GM23248 (cell line): ENCODE data around the gene CNGA1.

Source experiments
- EZH2 ChIP-seq: fragments of 200-600 bp; sonication (generic); IDR thresholded peaks from 2 replicates; pipeline ENCODE4 v1.6.1; 2018; ENCODE audit warnings: antibody characterized with exemption, mild to moderate bottlenecking; ENCODE audit not compliant: insufficient read depth, poor library complexity, severe bottlenecking
- EZH2phosphoT487 ChIP-seq: fragments of 200-600 bp; sonication (generic); IDR thresholded peaks from 2 replicates; pipeline ENCODE4 v1.6.1; 2018; ENCODE audit warnings: antibody characterized with exemption, moderate library complexity, mild to moderate bottlenecking, low read depth; ENCODE audit not compliant: insufficient read depth

- TF ChIP-seq EZH2phosphoT487 = no peak
- TF ChIP-seq EZH2 = no peak
Observed at GRCh38 chr4:48022192-48022799, 5.8 kb upstream of the CNGA1 start.
